Measurements from ENCODE around the gene TSBP1. TPM values are rescaled to one million over a fixed set of nuclear protein-coding genes. Genes with fewer than 3 reads are reported as not detected.

The TSBP1 gene
- total RNA-seq, 4 donors from 2014 or later: not detected

DNA sequence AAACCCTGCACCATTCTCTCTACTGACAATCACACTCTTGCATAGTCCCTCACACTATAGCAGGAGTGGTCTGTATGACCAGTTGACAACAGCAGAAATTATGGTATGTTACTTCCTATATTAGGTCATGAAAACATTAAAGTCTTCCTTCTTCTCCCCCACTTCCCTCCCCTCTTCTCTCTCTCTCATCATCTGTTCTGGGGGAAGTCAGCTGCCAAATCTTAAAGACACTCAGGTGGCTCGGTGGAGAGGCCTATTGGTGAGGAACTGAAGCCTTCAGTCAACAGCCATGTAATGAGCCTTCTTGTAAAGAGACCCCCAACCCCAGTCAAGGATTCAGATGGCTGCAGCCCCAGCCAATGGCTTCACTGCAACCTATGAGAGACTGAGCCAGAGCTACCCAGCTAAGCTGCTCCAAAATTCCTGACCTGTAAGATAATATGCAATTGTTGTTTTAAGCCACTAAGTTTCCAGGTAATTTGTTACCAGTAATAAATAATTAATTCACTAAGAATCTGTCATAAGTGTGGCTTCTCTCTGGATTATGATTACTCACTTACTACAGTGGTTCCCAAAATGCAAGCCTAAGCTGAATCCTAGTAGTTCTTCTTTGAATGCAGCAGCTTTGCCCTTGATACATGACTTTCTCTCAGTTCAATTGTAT, 11.2 kb upstream of the TSBP1 start:
- WGBS, 2 donors: 17 to 68% methylated on average over 1 of the region's 1 CpG
- no peak overlapping the region for H3K27ac ChIP-seq
- DNase-seq (ENCODE audit: low spot score in 2 of 2): no peak

GRCh38 chr6:32379545-32379944, 7.8 kb upstream of the TSBP1 start:
- Histone ChIP-seq H3K27me3 (no peaks in the 10 kb centered on the region), H3K27ac (no peak overlapping the region), H3K4me1 (no peaks in the 10 kb centered on the region), H3K36me3 (peaks cover 0 to 14% (median 0%) of the 10 kb centered on the region in 3 donors), H3K9me3 (no peaks in the 10 kb centered on the region), H3K4me3 (no peak overlapping the region)
- no peak for DNase-seq (ENCODE audit: low spot score in 2 of 2)
- TF ChIP-seq POLR2A (IDR thresholded peaks at IDR 0.05): no peak
- no peak for TF ChIP-seq EP300 (IDR thresholded peaks at IDR 0.05)
- TF ChIP-seq, protein P1, sequence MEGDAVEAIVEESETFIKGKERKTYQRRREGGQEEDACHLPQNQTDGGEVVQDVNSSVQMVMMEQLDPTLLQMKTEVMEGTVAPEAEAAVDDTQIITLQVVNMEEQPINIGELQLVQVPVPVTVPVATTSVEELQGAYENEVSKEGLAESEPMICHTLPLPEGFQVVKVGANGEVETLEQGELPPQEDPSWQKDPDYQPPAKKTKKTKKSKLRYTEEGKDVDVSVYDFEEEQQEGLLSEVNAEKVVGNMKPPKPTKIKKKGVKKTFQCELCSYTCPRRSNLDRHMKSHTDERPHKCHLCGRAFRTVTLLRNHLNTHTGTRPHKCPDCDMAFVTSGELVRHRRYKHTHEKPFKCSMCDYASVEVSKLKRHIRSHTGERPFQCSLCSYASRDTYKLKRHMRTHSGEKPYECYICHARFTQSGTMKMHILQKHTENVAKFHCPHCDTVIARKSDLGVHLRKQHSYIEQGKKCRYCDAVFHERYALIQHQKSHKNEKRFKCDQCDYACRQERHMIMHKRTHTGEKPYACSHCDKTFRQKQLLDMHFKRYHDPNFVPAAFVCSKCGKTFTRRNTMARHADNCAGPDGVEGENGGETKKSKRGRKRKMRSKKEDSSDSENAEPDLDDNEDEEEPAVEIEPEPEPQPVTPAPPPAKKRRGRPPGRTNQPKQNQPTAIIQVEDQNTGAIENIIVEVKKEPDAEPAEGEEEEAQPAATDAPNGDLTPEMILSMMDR (IDR thresholded peaks at IDR 0.05): no peak
- 60 to 66% methylated on average over 2 of the region's 2 CpGs for WGBS, 2 donors

More for the DNA sequence above, 11.2 kb upstream of the TSBP1 start:
- no peaks in the 10 kb centered on the region for H3K9me3 ChIP-seq
- no peak overlapping the region for H3K4me3 ChIP-seq
- H3K36me3 ChIP-seq: no peaks in the 10 kb centered on the region
- TF ChIP-seq EP300 (IDR thresholded peaks at IDR 0.05): no peak
- no peak for TF ChIP-seq POLR2A (IDR thresholded peaks at IDR 0.05)
- TF ChIP-seq, protein P1 (IDR thresholded peaks at IDR 0.05): no peak
- H3K4me1 ChIP-seq: no peaks in the 10 kb centered on the region
- no peaks in the 10 kb centered on the region for H3K27me3 ChIP-seq

DNA sequence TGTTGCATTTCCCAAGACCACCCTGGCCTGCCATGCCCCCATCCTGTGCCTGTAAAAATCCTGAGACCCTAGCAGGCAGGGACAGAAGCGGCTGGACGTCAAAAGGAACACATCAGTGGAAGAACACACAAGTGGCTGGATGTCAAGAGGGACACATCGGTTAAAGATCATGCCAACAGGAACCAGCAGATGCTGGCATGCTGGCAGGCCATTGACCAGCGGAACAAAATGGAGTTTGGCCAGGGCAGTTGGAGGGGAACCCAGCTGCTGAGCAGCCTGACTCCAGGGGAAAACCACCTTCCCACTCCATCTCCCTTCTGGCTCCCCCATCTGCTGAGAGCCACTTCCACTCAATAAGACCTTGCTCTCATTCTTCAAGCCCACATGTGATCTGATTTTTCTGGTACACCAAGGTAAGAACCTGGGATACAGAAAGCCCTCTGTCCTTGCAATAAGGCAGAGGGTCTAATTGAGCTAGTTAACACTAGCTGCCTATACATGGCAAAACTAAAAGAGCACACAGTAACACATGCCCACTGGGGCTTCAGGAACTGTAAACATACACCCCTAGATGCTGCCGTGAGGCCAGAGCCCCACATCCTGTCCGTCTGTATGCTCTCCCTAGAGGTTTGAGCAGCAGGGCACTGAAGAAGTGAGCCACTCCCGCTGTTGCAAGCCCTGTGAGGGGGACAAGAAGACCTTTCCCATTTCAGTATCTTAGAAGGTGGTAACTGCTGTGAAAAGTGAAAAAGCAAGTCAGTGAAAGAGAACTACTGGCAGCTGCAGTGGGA, 4.2 kb upstream of the TSBP1 start:
- no peaks in the 10 kb centered on the region for H3K4me1 ChIP-seq
- H3K4me3 ChIP-seq: no peak overlapping the region
- H3K36me3 ChIP-seq: peaks cover 0 to 14% (median 0%) of the 10 kb centered on the region in 3 donors
- DNase-seq (ENCODE audit: low spot score in 2 of 2): no peak
- 81 to 94% methylated on average over 7 of the region's 7 CpGs for WGBS, 2 donors
- no peak overlapping the region for H3K27ac ChIP-seq
- TF ChIP-seq POLR2A (IDR thresholded peaks at IDR 0.05) (no peak), EP300 (IDR thresholded peaks at IDR 0.05) (no peak)
- TF ChIP-seq, protein P1 (IDR thresholded peaks at IDR 0.05): no peak
- H3K27me3 ChIP-seq: no peaks in the 10 kb centered on the region
- no peaks in the 10 kb centered on the region for H3K9me3 ChIP-seq

DNA sequence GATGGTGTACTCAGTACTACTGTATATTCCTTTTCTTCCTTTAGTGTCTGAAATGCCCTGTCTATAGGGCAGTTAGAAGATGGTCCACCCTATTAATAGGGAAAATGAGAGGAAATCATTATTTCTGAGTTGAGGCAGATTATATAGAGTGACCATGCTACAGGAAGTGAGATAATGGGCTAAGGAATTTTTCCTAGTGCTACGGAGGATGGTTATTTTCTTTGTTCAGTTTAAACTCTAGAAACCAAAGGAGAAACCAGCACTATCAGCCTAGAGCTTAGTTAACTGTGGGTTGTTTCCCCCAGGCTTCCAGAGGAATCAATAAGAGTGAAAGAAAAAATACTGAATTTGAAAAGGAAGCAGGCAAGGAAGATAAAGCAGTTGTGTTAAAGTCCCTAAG, 474 bp downstream of the TSBP1 start:
- Histone ChIP-seq H3K36me3 (peaks cover 0 to 10% (median 0%) of the 10 kb centered on the region in 3 donors), H3K4me1 (no peaks in the 10 kb centered on the region), H3K9me3 (no peaks in the 10 kb centered on the region), H3K27ac (no peak overlapping the region), H3K4me3 (no peak overlapping the region), H3K27me3 (no peaks in the 10 kb centered on the region)
- TF ChIP-seq EP300 (IDR thresholded peaks at IDR 0.05) (no peak), POLR2A (IDR thresholded peaks at IDR 0.05) (no peak)
- WGBS, 2 donors: 30 to 31% methylated on average over 1 of the region's 1 CpG
- DNase-seq (ENCODE audit: low spot score in 2 of 2): no peak

GRCh38 chr6:32370505-32370904, 1.2 kb downstream of the TSBP1 start:
- H3K4me1 ChIP-seq: no peaks in the 10 kb centered on the region
- 80 to 87% methylated on average over 2 of the region's 2 CpGs for WGBS, 2 donors
- H3K9me3 ChIP-seq: no peaks in the 10 kb centered on the region
- DNase-seq (ENCODE audit: low spot score in 2 of 2): no peak
- no peak overlapping the region for H3K4me3 ChIP-seq
- no peak overlapping the region for H3K27ac ChIP-seq
- TF ChIP-seq EP300 (IDR thresholded peaks at IDR 0.05): no peak
- TF ChIP-seq, protein P1 (IDR thresholded peaks at IDR 0.05): no peak
- H3K27me3 ChIP-seq: no peaks in the 10 kb centered on the region
- peaks cover 0 to 3% (median 0%) of the 10 kb centered on the region in 3 donors for H3K36me3 ChIP-seq
